IPS-18c (cell line): ENCODE results near the gene AASS.
"Not testable (repeated sequence)": the region's sequence is repeated elsewhere in the genome, so short reads cannot be mapped to it uniquely, and the experiment has no call there.

Source experiments
- H3K4me3 ChIP-seq: 2 replicates; pipeline ENCODE4 v1.7.0; 2013; ENCODE audit warnings: low read depth, mild to moderate bottlenecking, low read length, moderate library complexity; ENCODE audit not compliant: insufficient read depth
- H3K9me3 ChIP-seq: one replicate; pipeline ENCODE4 v1.6.1; 2013; ENCODE audit warnings: mild to moderate bottlenecking, low read length, moderate library complexity; ENCODE audit not compliant: control insufficient read depth, insufficient read depth

Gene AASS

DNA sequence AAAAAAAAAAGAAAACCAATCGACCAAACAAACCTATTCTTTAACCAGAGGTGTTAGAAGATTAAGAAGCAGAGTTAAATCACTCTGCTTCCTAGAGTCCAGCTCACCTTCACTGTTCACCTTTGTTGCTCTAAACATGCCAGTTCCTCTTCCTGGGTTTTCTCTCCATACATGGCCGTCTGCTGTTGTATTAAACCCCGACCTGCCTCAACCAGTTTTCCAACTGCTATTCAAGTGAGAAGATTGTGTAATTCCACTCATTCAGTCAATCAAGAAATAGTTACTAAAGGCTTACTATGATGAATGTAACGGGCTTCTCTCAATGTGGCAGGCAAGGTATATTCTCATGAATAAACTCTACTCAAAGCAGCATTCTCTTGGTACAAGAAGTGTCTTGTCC is 8.8 kb downstream of the AASS start:
- no peak overlapping the region for H3K4me3 ChIP-seq
- no peaks in the 10 kb centered on the region for H3K9me3 ChIP-seq

DNA sequence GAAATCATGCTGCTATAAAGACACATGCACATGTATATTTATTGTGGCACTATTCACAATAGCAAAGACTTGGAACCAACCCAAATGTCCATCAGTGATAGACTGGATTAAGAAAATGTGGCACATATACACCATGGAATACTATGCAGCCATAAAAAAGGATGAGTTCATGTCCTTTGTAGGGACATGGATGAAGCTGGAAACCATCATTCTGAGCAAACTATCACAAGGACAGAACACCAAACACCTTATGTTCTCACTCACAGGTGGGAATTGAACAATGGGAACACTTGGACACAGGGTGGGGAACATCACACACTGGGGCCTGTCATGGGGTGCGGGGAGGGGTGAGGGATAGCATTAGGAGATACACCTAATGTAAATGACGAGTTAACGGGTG is 9.3 kb downstream of the AASS start:
- not testable (repeated sequence) for H3K4me3 ChIP-seq

DNA sequence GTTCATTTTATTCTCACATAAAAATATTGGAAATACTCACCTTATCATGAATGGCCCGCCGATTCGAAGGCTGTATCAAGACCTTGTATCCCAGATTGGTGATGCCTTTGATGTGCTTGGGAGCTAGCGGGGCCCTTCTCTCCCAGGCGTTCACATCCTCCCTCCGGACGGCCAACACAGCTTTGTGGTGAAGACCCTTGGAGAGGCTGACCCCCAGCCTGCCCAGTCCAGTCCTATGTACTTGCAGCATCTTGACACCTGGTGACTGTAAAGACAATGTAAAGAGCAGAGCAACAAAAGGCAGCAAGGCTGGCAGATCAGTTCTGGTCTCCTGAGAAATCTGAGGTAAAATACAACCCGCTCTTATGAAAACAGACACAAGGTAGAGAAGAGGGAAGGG is 10.6 kb downstream of the AASS start:
- Histone ChIP-seq H3K9me3 (no peaks in the 10 kb centered on the region), H3K4me3 (no peak overlapping the region)

More for the DNA sequence above, 9.3 kb downstream of the AASS start:
- H3K9me3 ChIP-seq = not testable (repeated sequence)

DNA sequence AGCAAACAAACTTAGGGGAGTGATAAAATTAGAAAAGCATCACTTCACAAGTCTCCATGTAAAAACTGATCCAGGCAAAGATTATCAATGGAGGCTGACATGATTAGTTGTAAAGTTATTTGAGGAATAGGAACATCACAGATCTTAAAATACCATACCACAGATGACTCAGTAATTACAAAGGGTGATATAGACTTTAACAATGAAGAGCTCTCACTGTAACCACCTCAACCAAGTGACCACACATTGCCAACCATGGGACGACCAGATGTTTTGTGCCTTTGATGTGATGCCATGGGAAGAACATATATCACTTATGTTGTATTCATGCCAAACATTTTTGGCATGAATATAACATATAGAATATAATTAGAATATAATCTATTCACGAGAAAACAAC is 11.7 kb downstream of the AASS start:
- H3K4me3 ChIP-seq = no peak overlapping the region
- no peaks in the 10 kb centered on the region for H3K9me3 ChIP-seq

DNA sequence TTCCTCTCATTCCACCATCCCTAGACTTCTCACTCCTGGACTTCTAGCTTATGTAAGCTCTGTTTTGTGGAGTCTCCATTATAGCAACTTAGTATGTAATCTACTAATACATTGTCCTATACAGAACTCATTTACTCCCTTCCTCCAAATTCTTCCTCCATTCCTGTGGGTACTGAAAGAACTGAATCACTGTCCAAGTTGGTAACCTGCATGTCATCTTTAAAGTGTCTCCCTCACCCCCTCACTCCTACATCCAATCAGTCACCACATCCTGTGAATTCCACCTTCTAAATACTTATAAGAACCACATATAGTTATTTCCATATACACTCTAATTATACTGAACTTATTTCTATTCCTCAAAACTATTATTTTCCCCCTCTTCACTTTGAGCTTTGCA is 20.3 kb downstream of the AASS start:
- no peak overlapping the region for H3K4me3 ChIP-seq

DNA sequence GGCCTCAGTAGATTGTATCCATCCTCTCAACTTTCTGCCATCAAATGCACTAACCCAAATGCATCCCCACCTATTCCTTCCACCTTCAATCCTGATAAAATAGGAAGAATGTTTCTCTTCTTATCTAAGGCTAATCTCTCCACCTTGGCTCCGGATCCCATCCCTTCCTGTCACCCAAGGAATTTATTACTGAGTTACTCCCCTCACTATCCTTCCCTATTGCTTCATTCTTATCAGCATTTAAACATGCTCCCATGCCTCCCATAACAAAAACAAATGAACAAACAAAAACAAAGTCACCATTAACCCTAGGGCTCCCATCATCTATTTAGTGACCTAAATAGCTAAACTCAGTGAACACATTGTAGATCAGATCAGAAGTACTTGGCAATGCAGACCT is 25.3 kb downstream of the AASS start:
- Histone ChIP-seq H3K9me3 (no peaks in the 10 kb centered on the region), H3K4me3 (no peak overlapping the region)

More for the DNA sequence above, 20.3 kb downstream of the AASS start:
- H3K9me3 ChIP-seq = no peaks in the 10 kb centered on the region

DNA sequence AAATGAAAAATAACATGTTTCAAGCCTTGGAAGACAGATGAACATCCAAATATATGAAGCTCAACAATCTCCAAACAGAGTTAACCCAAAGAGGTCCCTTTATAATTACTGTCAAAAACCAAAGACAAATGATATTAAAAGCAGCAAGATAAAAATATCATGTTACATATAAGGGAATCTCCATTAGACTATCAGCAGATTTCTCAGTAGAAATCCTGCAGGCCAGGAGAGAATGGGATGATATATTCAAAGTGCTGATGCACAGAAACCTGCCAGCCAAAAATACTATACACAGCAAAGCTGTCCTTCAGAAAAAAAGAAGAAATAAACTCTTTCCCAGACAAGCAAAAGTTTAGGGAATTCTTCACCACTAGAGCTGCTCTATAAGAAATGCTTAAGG is 41.0 kb downstream of the AASS start:
- Histone ChIP-seq H3K4me3 (no peak overlapping the region), H3K9me3 (no peaks in the 10 kb centered on the region)

DNA sequence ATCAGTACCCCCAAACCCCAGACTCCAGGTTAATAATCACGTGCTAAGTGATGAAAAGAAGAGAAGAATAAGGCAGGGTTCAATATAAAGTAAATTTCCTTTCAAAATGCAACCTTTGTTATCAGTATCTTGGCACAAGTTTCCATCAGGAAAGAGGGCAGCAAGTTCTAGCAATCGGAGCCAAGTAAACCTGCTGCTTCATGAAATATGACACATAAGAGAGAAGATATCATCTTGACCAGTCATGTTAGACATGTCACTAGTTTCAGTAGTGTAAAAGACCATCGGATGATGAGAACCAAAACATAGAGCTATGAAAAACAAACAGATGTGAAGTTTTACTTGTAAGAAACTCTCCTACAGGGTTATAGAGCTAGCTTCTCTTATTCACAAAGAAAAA is 44.0 kb downstream of the AASS start:
- H3K4me3 ChIP-seq = no peak overlapping the region
- no peaks in the 10 kb centered on the region for H3K9me3 ChIP-seq

DNA sequence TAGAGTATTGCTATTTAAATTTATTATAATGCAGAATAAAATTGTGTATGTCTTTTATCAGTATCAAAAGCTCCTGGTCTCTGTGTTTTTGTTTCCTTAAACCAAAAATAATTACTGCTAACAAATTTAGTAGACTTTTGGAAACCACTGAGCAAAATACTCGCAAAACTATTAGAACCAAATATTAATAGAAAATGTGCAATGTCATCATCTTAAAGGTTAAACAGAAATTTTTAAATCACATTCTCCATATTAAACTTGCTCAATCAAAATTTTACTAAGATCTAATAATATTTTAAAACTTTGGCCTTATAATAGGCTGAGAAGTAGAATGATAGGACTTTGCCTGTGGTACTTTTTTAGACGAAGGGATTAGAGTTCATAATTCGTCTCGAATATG is 48.4 kb downstream of the AASS start:
- H3K4me3 ChIP-seq = no peak overlapping the region
- H3K9me3 ChIP-seq = no peaks in the 10 kb centered on the region

DNA sequence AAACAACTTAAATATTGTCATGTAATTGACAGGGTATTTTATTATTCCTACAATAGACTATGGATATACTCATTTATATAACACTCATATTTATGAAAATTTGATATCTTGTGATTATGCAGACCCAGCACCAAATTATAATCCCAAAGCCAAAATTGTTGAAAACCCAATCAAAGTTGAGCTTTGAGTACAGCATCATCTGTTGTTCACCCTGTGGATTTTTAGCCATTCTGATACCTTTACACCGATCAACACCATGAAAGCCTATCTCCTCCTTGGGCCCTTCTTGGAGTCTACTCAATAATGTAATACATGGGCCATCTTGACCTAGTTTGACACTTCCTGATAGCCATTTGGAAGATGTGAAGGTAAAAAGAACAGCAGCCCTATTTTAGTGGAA is 49.5 kb downstream of the AASS start:
- Histone ChIP-seq H3K9me3 (no peaks in the 10 kb centered on the region), H3K4me3 (no peak overlapping the region)

DNA sequence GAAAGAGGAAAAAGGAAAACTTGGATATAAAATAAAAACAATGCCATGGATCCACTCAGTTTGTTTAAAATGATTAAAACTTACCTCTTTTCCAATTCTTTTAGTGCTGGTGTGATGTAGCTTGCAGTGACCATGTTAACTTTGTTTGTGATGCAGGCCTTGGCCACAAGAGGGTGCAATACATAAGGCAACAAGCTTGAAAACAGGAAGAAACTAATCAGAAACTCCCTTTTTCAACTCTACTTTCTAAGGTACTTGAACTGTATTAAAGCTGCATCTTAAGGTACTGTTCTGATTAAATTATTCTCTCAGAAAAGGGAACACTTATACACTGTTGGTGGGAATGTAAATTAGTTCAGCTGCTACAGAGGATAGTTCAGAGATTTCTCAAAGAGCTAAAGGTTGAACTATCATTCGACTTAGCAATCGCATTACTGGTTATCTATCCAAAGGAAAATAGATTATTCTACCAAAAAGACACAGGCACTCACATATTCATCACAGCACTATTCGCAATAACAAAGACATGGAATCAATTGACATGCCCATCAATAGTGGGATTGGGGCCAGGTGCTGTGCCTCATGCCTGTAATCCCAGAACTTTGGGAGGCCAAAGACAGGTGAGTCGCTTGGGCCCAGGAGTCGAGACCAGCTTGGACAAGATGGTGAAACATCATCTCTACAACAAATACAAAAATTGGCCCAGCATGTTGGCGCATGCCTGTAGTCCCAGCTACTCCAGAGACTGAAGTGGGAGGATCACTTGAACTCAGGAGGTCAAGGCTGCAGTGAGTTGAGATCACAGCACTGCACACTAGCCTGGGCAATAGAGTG is 50.9 kb downstream of the AASS start:
- H3K9me3 ChIP-seq = no peaks in the 10 kb centered on the region
- H3K4me3 ChIP-seq = no peak overlapping the region

DNA sequence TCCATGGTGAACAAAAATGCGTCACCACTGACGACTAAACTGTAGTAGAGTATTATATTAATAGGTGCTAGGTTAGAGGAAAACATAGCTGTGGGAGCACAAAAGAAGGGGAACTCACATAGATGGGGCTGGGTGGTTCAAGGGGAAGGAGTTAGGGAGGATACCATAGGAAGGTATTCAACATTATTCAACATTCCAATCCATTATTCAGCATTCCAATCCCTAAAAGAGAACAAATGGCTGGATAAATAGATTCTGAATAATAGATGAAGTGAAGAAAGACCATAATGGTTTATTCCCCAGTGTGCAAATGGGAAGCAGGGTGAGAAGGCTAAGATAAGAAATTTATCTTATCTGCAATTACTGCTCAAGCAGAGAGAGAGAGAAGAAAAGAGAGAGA is 61.4 kb downstream of the AASS start:
- Histone ChIP-seq H3K4me3 (no peak overlapping the region), H3K9me3 (no peaks in the 10 kb centered on the region)

DNA sequence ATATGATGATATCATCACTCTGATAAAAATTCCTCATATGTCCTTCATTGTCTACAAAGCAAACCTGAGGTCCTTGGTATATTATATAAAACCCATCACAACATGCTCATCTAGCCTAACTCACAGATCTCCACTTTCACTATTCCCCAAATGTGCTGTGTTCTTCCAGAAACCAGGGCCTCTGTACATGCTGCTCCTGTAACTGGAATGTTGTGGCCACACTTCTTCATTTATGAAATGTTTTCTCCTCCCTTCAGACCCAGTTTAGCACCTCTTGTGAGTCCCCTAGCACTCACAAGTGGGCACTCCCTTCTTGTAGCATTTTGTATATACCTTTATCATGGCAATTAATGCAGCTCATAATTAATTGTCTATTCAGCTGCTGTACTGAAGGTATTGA is 61.9 kb downstream of the AASS start:
- no peaks in the 10 kb centered on the region for H3K9me3 ChIP-seq
- H3K4me3 ChIP-seq = no peak overlapping the region

DNA sequence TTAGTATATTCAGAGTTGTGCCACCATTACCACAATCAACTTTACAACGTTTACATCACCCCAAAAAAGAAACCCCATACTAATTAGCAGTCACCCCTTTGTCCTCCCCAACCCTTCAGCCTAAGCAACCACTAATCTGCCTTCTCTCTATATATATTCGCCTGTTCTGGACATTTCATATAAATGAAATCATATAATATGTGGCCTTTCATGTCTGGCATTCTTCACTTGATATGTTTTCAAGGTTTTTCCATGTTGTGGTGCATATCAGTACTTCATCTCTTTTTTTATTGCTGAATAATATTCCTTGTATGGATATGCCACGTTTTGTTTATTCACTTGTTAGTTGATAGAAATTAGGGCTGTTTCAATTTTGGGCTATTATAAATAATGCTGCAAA is 70.4 kb downstream of the AASS start:
- no peaks in the 10 kb centered on the region for H3K9me3 ChIP-seq
- H3K4me3 ChIP-seq = no peak overlapping the region

DNA sequence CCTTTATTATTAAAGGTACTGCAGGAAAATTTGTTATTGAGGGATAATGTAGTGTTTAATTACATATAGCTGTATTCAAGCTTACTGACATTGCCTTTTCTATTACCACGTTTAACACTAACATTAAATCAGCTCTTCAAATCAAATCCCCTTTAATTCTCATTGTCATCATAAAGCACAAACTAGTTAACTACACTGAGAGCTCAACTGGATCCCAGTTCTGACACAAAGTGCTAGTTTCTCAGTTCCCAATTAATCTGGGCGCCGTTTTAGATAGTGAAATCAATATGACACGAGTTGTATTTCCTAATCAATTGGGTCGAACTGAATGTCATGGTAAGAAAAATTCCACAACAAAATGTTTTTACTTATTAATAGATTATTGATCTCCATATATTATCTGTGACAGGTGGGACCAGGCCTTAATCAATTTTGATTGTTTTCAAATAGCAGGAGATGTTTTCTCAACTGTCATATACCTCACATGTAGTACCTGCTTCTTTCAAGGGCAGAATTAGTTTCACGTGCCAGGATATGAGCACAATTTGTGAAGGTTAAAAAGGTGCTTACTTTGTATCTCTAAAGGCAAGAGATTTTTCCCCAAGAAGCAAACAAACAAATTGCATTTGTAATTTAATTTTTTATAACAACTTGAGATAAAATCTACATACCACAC is 71.0 kb downstream of the AASS start:
- Histone ChIP-seq H3K9me3 (no peaks in the 10 kb centered on the region), H3K4me3 (no peak overlapping the region)

DNA sequence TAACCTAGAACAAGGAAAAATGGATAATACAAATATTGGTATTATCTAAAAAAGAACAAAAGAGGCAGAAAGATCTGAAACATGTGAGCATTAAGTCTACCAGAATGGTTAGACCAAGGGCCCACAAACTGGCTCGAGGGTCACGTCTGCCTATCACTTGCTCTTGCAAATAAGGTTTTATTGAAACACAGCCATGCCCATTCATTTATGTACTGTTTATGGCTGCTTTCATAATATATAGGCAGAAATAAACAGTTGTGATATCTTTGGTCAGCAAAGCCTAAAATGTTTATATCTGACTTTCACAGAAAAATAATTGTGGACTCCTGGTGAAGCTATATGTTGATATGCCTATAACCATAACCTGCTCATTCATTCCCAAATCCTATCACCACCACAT is 71.8 kb downstream of the AASS start:
- no peaks in the 10 kb centered on the region for H3K9me3 ChIP-seq
- H3K4me3 ChIP-seq = no peak overlapping the region

DNA sequence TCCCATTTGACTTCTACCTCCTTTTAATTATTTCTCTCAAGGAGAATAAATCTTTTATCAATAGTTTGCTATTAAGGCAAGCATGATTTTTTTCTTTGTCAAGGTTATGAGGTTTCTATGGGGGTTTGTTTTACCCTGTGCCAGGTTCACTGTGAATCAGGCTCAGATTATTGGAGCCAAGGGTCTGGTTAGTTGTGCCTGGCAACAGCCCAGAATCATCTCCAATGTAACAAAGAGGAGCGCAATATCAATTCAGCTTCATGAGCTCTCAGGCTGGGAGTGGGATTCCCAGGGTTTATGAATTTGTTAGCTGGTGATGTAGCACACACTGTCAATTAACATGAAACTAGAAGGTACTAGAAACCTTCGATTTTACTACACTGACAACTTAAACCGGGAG is 73.2 kb downstream of the AASS start:
- no peaks in the 10 kb centered on the region for H3K9me3 ChIP-seq
- H3K4me3 ChIP-seq = no peak overlapping the region

DNA sequence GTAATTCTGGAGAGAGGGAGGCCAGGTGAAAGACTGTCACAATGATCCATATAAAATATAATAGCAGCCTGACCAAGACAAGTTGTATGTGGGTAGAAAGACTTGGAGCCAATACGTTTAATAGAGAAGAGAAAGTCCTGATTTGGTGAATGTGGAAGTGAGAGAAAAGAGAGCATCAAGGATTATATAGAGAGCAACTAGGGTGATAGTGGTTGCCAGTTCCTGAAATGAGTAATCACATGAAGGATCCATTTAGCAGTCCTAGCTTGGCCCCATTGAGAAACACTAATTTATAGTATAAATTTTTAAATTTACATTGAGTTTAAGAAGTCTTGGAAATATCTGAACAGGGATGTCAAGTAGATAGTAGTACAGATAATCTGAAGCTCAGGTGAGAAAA is 74.0 kb downstream of the AASS start:
- no peaks in the 10 kb centered on the region for H3K9me3 ChIP-seq
- H3K4me3 ChIP-seq = no peak overlapping the region

DNA sequence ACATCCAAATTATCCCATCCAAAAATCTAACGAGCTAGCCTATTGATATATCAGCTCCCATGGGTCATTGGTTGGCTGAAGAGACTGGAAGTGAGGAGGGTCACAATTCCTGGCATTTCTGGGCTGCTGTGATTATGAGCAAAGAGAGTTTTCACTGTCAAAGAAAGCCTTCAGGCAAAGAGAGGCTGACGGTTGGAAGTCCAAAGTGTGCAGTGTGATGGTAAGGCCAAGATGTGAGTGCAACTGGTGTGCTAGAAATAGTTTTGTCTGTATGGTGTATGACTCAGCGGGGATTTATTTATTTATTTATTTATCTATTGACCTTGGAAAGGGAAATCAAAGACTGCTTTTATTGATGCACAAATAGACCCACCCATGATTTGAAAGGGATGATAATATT is 75.0 kb downstream of the AASS start:
- H3K4me3 ChIP-seq = no peak overlapping the region
- no peaks in the 10 kb centered on the region for H3K9me3 ChIP-seq
